Retinal pigment epithelial cell (primary cell): ENCODE results near the gene MAP2.

Experiments
- DNase-seq: peaks from one replicate; pipeline ENCODE4 v3.0.0-alpha.2; 2010; ENCODE audit warnings: low read depth
- H3K4me3 ChIP-seq: 2 replicates; pipeline ENCODE4 v1.5.1; 2011; ENCODE audit warnings: mild to moderate bottlenecking, low read length, control low read depth, moderate library complexity
- TF ChIP-seq, protein P1 (sequence below): conservative IDR thresholded peaks from 2 replicates; pipeline ENCODE4 v1.5.1; 2011; ENCODE audit warnings: low read depth, low read length, control low read depth, inconsistent platforms

Gene MAP2

DNA sequence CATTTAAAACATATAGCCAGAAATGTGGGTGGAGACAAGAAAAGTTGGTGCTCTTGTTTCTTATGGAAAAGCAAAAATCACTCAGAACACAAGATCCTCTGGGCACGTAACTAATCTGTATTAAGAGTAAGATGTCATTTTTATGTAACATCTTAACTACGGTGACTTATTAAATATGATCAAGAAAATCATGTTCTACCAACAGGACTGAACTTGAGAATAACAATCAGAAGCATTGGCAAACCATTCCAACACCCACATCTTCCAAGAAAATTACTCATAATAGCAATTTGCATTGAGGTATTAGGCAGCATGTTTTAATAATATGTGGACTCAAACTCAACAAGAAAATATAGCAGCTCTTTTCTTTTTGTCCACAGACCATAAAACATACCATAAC, 21.6 kb downstream of the MAP2 start:
- TF ChIP-seq, protein P1, sequence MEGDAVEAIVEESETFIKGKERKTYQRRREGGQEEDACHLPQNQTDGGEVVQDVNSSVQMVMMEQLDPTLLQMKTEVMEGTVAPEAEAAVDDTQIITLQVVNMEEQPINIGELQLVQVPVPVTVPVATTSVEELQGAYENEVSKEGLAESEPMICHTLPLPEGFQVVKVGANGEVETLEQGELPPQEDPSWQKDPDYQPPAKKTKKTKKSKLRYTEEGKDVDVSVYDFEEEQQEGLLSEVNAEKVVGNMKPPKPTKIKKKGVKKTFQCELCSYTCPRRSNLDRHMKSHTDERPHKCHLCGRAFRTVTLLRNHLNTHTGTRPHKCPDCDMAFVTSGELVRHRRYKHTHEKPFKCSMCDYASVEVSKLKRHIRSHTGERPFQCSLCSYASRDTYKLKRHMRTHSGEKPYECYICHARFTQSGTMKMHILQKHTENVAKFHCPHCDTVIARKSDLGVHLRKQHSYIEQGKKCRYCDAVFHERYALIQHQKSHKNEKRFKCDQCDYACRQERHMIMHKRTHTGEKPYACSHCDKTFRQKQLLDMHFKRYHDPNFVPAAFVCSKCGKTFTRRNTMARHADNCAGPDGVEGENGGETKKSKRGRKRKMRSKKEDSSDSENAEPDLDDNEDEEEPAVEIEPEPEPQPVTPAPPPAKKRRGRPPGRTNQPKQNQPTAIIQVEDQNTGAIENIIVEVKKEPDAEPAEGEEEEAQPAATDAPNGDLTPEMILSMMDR, result no peak
- DNase-seq, result no peak

DNA sequence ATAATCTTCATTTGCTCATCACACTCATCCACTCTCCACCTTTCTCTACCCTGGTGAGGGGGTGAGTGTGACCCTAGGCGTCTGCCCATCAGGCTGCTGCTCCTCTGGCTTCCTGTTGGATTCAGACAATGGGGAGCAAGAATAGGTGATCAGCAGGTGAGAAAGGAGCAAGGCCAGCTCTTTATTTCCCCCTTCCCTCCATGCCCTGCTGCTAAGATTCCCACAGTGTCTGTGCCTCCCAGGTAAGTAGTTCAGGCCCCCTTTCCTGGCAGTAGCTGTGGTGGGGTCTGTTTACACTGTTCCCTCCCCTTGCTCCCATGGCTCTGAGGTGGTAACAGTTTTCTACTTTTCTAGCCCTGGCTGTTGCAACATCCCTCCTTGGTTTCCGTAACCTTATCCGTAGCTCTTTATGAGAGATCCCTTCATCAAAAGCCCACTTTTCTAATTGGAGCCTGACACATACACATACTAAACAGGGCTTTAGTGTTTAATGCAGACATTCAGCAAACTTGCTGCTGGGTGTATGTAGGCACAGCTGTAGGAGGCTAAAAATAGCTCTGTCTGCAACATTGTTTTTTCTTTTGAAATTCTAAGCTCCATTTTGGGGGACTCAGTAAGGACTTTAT, 27.5 kb downstream of the MAP2 start:
- no peak overlapping the region for H3K4me3 ChIP-seq
- TF ChIP-seq, protein P1, result no peak
- DNase-seq, result no peak

More for the DNA sequence above, 21.6 kb downstream of the MAP2 start:
- no peak overlapping the region for H3K4me3 ChIP-seq

DNA sequence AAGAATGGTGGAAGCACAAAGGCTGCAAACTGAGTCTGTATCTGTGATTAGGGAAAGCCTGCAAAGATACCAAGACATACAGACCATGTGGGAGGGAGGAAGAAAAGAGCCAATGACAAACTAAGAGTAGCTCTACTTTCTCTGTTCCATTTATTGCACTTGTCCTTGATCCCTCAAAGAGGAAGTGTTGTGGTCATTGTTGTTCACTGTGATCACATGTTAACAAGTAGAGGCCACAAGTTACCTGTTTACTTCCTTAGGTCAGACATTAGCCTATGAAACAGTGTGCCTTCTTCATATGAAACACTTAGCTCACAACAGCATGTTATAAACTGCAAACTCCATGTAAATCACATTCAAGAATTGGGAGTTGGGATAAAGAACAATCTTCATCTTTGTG, 32.6 kb downstream of the MAP2 start:
- DNase-seq, result no peak
- H3K4me3 ChIP-seq, result no peak overlapping the region
- TF ChIP-seq, protein P1, result no peak

DNA sequence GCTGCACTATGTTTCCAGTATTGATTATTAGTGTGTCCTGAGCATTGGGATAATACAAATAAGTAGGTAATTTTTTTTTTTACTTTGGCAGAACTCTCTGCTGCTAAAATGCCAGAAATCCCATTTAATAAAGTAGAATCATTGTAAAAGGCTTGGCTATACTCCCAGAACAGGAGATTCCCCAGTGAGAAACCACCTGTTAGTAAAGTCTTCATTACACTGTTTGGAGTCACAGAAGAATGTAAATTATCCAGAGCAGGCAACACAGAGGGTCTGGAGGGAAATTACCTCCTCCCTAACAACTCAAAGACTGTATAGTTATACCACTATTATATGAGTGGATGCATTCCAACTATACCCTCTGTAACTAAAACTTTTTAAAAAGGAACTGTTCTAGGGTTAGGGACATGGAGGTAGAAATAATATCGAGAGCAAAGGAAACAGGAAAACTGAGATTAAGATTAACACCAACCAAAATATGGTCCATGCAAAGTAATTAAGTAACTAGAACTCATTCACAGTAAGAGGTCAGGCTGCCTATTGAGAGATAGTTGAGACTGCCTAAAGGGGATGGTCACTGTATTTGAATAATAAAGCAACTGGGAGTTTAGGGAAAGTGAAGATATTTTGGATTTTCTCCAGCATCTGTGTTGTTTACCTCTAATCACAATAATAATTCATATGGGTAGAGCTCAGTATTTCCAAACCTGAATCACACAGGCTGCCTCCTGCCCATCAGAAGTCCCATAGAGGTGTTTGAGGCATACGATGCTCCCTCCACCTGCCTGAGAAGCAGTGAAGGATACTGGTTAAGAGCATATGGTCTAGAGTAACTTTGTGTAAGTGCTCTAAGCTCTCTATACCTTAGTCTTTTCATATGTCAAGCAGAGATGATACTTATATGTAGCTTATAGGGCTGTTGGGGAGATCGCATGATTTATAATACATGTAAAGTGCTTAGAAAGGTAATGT, 34.4 kb downstream of the MAP2 start:
- H3K4me3 ChIP-seq, result no peak overlapping the region
- DNase-seq, result no peak
- TF ChIP-seq, protein P1, result no peak

DNA sequence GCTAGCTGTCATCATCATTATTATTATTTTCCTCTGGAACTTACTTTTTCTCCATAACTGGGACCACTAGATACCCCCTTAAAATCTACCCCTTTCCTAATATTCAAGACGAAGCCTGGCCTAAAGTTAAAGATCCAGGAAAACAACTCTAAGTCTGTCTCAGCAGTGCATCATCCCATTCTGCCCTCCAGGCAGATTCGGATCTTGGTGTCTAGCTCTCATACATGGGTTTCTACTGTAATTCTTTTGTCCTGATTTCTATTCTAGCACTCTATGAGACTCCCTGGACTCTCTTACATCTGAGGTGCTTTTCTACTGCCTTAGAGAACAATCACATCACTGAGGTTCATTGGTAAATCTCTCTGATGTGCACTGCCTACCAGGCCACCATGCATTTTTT, 35.5 kb downstream of the MAP2 start:
- TF ChIP-seq, protein P1, result no peak
- no peak overlapping the region for H3K4me3 ChIP-seq
- DNase-seq, result no peak

DNA sequence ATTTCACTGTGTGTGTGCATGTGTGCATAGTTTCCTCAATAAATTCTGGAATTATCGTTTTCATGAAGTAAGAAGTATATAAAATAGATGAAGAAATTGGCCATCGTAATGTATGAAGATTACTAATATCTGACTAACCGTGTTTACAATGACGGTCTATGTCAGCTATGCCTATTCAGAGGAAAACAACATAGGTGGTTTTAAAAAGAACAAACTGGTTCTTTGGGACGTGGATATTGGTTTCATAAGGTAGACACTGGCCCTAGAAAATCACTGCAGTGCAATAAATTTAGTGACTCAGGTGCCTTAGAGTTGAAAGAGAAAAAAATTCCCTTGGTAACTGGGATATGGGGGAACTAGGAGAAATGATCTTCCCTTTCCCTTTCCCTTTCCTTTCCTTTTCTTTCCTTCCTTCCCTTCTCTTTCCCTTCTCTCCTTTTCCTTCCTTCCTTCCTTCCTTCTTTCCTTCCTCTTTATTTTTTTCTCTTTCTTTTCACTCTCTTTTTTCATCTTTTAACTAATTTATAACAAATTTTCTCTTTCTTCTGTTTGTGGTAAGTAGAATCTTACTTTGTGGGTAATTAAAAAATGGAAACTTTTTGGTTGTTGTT, 36.4 kb downstream of the MAP2 start:
- no peak overlapping the region for H3K4me3 ChIP-seq
- TF ChIP-seq, protein P1, result no peak
- no peak for DNase-seq
